HepG2 (cell line): Measurements from ENCODE around the gene IWS1. TPM values are rescaled to one million over a fixed set of nuclear protein-coding genes. Genes with fewer than 3 reads are reported as not detected.
A peak's percentile ranks its signal among the peaks of the same experiment; 100 is the strongest.

Experiments used
- ARNT2 ChIP-seq: sonication (generic); formaldehyde crosslinking; IDR thresholded peaks from 2 replicates; pipeline ENCODE4 v1.8.0; 2022; ENCODE audit warnings: mild to moderate bottlenecking, low read depth, missing genetic modification reagents, moderate library complexity
- BHLHE40 ChIP-seq: IDR thresholded peaks from 2 replicates; pipeline ENCODE4 v1.6.1; 2011; ENCODE audit warnings: low read length, improper control_type of control experiment
- EEA1 ChIP-seq: sonication (generic); formaldehyde crosslinking; IDR thresholded peaks from 2 replicates; pipeline ENCODE4 v1.5.1; 2020; ENCODE audit warnings: mild to moderate bottlenecking, missing genetic modification reagents, borderline replicate concordance
- GZF1 ChIP-seq: sonication (generic); formaldehyde crosslinking; IDR thresholded peaks from 2 replicates; pipeline ENCODE4 v1.5.1; 2020; ENCODE audit warnings: mild to moderate bottlenecking, missing genetic modification reagents
- KLF12 ChIP-seq: sonication (generic); formaldehyde crosslinking; IDR thresholded peaks from 2 replicates; pipeline ENCODE4 v1.4.0; 2020; ENCODE audit warnings: missing genetic modification reagents, borderline replicate concordance
- MIER2 ChIP-seq: IDR thresholded peaks from 2 replicates; pipeline ENCODE4 v1.6.1; 2016; ENCODE audit warnings: missing biosample characterization, missing genetic modification reagents
- NR1H2 ChIP-seq: sonication (generic); formaldehyde crosslinking; IDR thresholded peaks from 2 replicates; pipeline ENCODE4 v1.8.1; 2022; ENCODE audit warnings: low read depth, missing genetic modification reagents, borderline replicate concordance
- NRL ChIP-seq: sonication (generic); formaldehyde crosslinking; IDR thresholded peaks from 2 replicates; pipeline ENCODE4 v1.5.0; 2020; ENCODE audit warnings: missing genetic modification reagents, mild to moderate bottlenecking, moderate library complexity, borderline replicate concordance
- PAXIP1 ChIP-seq: sonication (generic); formaldehyde crosslinking; conservative IDR thresholded peaks from 2 replicates; pipeline ENCODE4 v1.4.0; 2020; ENCODE audit warnings: mild to moderate bottlenecking, missing genetic modification reagents, moderate library complexity
- PHF21A ChIP-seq: sonication (generic); formaldehyde crosslinking; IDR thresholded peaks from 2 replicates; pipeline ENCODE4 v1.5.0; 2020; ENCODE audit warnings: mild to moderate bottlenecking, missing genetic modification reagents
- POLR2A ChIP-seq, 2 experiments: IDR thresholded peaks; 2 replicates each; pipeline ENCODE4 v1.6.1; 2011; ENCODE audit warnings: low read depth in 2 of 2, low read length in 2 of 2, mild to moderate bottlenecking in 1 of 2, moderate library complexity in 1 of 2; ENCODE audit not compliant: insufficient read depth in 1 of 2
- POLR2AphosphoS2 ChIP-seq: IDR thresholded peaks from 2 replicates; pipeline ENCODE4 v1.6.1; 2011; ENCODE audit warnings: low read depth, low read length, improper control_type of control experiment
- POLR2G ChIP-seq: fragments of 200-400 bp; formaldehyde crosslinking; IDR thresholded peaks from 2 replicates; pipeline ENCODE4 v1.6.1; 2018; ENCODE audit warnings: mild to moderate bottlenecking, low read depth, low read length, moderate library complexity
- RNF2 ChIP-seq: fragments of 450-650 bp; conservative IDR thresholded peaks from 2 replicates; pipeline ENCODE4 v1.6.1; 2016; ENCODE audit warnings: low read depth
- SMARCE1 ChIP-seq: fragments of 450-650 bp; IDR thresholded peaks from 2 replicates; pipeline ENCODE4 v1.6.1; 2017; ENCODE audit warnings: borderline replicate concordance
- SMC3 ChIP-seq: IDR thresholded peaks from 2 replicates; pipeline ENCODE4 v1.6.1; 2011; ENCODE audit warnings: low read length, improper control_type of control experiment
- SNAPC5 ChIP-seq: sonication (generic); formaldehyde crosslinking; IDR thresholded peaks from 2 replicates; pipeline ENCODE4 v1.8.1; 2023; ENCODE audit warnings: mild to moderate bottlenecking, missing genetic modification reagents, borderline replicate concordance
- SP140L ChIP-seq: sonication (generic); formaldehyde crosslinking; IDR thresholded peaks from 2 replicates; pipeline ENCODE4 v1.4.0; 2020; ENCODE audit warnings: missing genetic modification reagents, borderline replicate concordance
- TEAD2 ChIP-seq: sonication (generic); formaldehyde crosslinking; IDR thresholded peaks from 2 replicates; pipeline ENCODE4 v1.9.0; 2021; ENCODE audit warnings: missing genetic modification reagents
- ZNF20 ChIP-seq: sonication (generic); formaldehyde crosslinking; IDR thresholded peaks from 2 replicates; pipeline ENCODE4 v1.4.0; 2020; ENCODE audit warnings: mild to moderate bottlenecking, moderate library complexity, missing genetic modification reagents
- ZNF354B ChIP-seq: sonication (generic); formaldehyde crosslinking; IDR thresholded peaks from 2 replicates; pipeline ENCODE4 v1.8.0; 2022; ENCODE audit warnings: mild to moderate bottlenecking, missing genetic modification reagents
- ZNF44 ChIP-seq: sonication (generic); formaldehyde crosslinking; IDR thresholded peaks from 2 replicates; pipeline ENCODE4 v1.5.1; 2020; ENCODE audit warnings: mild to moderate bottlenecking, missing genetic modification reagents
- ZNF569 ChIP-seq: sonication (generic); formaldehyde crosslinking; IDR thresholded peaks from 2 replicates; pipeline ENCODE4 v1.5.0; 2020; ENCODE audit warnings: mild to moderate bottlenecking, missing genetic modification reagents, moderate library complexity, borderline replicate concordance
- ZNF709 ChIP-seq: sonication (generic); formaldehyde crosslinking; IDR thresholded peaks from 2 replicates; pipeline ENCODE4 v1.5.0; 2020; ENCODE audit warnings: mild to moderate bottlenecking, missing genetic modification reagents
- polyA plus RNA-seq, 8 experiments: library from polyadenylated mRNA; depleted of rRNA in 3 of 8; stranded (reverse) in 7 of 8; unstranded in 1 of 8; fragments of >200 nt; fragmentation: Illumina TruSeq in 4 of 8; extraction: Trizol in 4 of 8; gene quantifications; 2 replicates each; pipeline versions ENCODE4 v1.2.1 to v1.2.3, GENCODE V29; 2011 to 2016; ENCODE audit warnings: low read depth in 4 of 8, missing spikeins in 1 of 8, mixed read lengths in 1 of 8; ENCODE audit not compliant: insufficient read depth in 1 of 8
- total RNA-seq, 5 experiments: library from RNA; depleted of rRNA; stranded (reverse); fragments of >200 nt; fragmentation: Illumina TruSeq; extraction: Trizol; gene quantifications; 2 replicates each; pipeline ENCODE4 v1.2.3, GENCODE V29; 2016; ENCODE audit warnings: low read depth in 1 of 5
- TF ChIP-seq, protein P1 (sequence below): sonication (generic); formaldehyde crosslinking; IDR thresholded peaks from 2 replicates; pipeline ENCODE4 v1.4.0; 2020; ENCODE audit warnings: missing genetic modification reagents, borderline replicate concordance

The IWS1 gene
- total and polyA plus RNA-seq, 2 of the 13 experiments (the other 11 are each of a cell fraction or from before 2014, with no cell fraction given): 28.9 to 62.3 TPM

DNA sequence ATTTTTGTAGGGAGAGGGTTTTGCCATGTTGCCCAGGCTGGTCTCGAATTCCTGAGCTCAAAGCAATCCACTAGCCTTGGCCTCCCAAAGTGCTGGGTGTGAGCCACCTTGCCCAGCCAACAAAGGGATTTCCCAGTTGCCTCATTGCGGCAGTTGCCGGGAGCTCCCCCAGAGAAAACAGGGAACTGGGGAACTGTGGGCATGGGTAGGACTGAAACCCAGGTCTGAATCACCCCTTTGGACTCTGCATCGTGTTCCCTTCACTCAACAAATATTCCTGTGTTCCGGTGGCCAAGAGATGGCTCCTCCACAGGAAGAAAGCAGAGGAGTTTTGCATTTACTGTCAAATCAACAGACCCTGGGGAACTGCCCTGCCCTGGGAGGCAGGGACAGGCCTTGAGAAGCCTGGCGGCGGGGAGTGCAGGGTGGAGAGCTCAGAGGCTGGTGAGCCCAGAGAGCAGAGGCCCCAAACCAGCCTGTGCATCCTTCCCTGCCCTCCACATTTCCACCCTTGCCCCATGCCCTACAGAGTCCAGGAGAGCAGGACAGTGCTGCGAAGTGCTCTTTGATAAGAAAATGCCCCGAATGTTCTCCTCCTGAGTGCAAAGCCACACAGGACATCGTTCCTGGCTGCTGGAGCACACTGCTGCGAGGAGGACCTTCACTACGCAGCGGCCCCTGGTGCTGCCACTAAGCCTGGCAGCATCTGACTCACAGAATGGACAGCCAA is 34.1 kb upstream of the IWS1 start (continued):
- TF ChIP-seq NR1H2 (CRISPR knock-in tag) (no peak), SMC3 (peak; percentile 35; the same call in 1 of the 2 replicates), TEAD2 (no peak), ZNF354B (CRISPR knock-in tag) (no peak), GZF1 (no peak), NRL (CRISPR knock-in tag) (no peak), ZNF569 (CRISPR knock-in tag) (no peak), POLR2AphosphoS2 (no peak), ARNT2 (CRISPR knock-in tag) (no peak), POLR2G (no peak), ZNF709 (CRISPR knock-in tag) (no peak), KLF12 (CRISPR knock-in tag) (no peak), ZNF20 (CRISPR knock-in tag) (no peak), ZNF44 (no peak), MIER2 (no peak), POLR2A (IDR thresholded peaks at IDR 0.05; ENCODE audit: insufficient read depth in 1 of 2, low read depth in 2 of 2, low read length in 2 of 2) (no peak), SP140L (CRISPR knock-in tag) (no peak), PHF21A (CRISPR knock-in tag) (peak; percentile 38; the same call in 1 of the 2 replicates), PAXIP1 (CRISPR knock-in tag) (no peak), RNF2 (0 out of 2 replicates have a peak, but pooled peaks have one; percentile 18), SMARCE1 (no peak), BHLHE40 (no peak), EEA1 (CRISPR knock-in tag) (no peak), SNAPC5 (no peak)
- TF ChIP-seq, protein P1, sequence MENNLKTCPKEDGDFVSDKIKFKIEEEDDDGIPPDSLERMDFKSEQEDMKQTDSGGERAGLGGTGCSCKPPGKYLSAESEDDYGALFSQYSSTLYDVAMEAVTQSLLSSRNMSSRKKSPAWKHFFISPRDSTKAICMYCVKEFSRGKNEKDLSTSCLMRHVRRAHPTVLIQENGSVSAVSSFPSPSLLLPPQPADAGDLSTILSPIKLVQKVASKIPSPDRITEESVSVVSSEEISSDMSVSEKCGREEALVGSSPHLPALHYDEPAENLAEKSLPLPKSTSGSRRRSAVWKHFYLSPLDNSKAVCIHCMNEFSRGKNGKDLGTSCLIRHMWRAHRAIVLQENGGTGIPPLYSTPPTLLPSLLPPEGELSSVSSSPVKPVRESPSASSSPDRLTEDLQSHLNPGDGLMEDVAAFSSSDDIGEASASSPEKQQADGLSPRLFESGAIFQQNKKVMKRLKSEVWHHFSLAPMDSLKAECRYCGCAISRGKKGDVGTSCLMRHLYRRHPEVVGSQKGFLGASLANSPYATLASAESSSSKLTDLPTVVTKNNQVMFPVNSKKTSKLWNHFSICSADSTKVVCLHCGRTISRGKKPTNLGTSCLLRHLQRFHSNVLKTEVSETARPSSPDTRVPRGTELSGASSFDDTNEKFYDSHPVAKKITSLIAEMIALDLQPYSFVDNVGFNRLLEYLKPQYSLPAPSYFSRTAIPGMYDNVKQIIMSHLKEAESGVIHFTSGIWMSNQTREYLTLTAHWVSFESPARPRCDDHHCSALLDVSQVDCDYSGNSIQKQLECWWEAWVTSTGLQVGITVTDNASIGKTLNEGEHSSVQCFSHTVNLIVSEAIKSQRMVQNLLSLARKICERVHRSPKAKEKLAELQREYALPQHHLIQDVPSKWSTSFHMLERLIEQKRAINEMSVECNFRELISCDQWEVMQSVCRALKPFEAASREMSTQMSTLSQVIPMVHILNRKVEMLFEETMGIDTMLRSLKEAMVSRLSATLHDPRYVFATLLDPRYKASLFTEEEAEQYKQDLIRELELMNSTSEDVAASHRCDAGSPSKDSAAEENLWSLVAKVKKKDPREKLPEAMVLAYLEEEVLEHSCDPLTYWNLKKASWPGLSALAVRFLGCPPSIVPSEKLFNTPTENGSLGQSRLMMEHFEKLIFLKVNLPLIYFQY (CRISPR knock-in tag): no peak
